Stimulated activated CD4-positive, alpha-beta T cell treated with anti-CD3 and anti-CD28 coated beads, Interleukin-2, amount 100 ng/mL, for 24 hours (primary cell): ENCODE results near the gene PCSK6.
A peak's percentile ranks its signal among the peaks of the same experiment; 100 is the strongest.

ENCODE experiments used
- DNase-seq, 2 donors: peaks; one replicate each; pipeline ENCODE4 v3.0.0-alpha.2; 2020

The PCSK6 gene

GRCh38 chr15:101351736-101352135 lies 137.8 kb downstream of the PCSK6 start:
- no peak for DNase-seq

- DNase-seq, result no peak
These were observed 140.2 kb downstream of the PCSK6 start for GRCh38 chr15:101349047-101349951.

DNA sequence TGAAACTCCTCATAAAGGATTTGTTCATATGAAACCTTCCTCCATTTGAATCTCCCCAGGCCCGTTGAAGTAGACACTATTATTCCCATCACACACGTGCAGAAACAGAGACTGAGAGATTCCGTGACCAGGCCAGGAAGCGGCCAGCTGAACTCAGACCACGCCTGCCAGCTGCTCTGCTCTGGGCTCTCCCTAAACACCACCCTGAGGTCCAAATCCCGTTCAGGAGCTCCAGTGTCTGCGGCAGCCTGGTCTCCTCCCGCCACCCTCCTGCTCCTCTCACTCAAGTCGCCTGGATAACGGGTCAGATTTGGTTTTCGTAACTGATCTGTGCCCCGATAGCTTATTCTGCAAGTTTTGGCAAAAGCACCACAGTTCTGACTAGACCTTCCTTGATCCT lies 140.9 kb downstream of the PCSK6 start:
- no peak for DNase-seq

GRCh38 chr15:101348015-101348414 lies 141.5 kb downstream of the PCSK6 start:
- no peak for DNase-seq

GRCh38 chr15:101347454-101347853 lies 142.1 kb downstream of the PCSK6 start:
- DNase-seq, result no peak

DNA sequence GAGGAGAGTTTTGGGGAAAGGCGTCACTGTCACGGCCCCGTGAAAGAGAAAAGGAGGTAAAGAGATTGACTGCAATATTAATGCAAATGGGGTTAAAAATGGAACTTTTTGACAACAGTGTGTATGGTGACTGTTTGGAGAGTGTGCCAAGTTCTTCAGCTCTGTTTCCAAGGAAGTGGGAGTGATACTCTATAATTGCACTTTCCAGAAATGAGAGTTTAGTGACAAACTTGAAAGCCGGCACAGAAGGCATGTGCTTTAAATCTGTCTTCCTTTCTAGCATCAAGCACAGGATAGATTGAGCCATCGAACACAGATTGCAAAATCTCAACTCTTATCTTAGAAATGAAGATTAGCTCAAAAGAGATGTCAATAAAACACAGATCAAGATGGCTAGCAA lies 142.6 kb downstream of the PCSK6 start:
- no peak for DNase-seq

- no peak for DNase-seq
These were observed 147.5 kb downstream of the PCSK6 start for GRCh38 chr15:101342056-101342455.

GRCh38 chr15:101338502-101339057 lies 150.9 kb downstream of the PCSK6 start:
- DNase-seq, result no peak

GRCh38 chr15:101337976-101338375 lies 151.5 kb downstream of the PCSK6 start:
- DNase-seq, result no peak

- peak; percentile 48 to 57 for DNase-seq
These were observed 155.4 kb downstream of the PCSK6 start for GRCh38 chr15:101333907-101334789.

- no peak for DNase-seq
These were observed 157.4 kb downstream of the PCSK6 start for GRCh38 chr15:101332061-101332467.

- DNase-seq, result no peak
These were observed 159.6 kb downstream of the PCSK6 start for GRCh38 chr15:101329867-101330380.

DNA sequence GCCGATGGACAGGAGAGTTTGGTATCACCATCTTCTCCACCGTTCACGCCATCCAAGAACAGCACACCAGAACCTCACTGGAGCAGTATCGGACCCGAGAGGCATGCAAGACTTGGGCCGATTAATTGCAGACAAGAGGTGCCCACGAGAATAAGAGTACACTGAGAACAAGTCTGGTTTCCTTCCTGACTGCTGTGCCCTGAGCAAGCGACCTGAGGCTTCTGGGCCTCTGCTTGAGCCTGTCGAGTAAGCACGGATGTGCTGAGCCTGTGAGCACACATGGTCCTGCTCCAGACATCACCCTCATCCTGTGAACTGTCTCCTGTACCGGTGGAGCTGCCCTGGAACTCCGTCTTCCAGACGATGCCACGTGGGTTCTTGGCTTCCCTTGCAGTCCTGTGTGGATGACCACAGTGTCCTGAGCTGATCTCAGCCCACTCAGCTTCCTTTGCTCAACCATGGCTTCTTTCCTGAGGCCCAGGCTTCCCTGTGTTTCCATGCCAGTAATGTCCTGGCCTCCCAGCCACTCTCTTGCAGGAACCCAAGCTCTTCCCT lies 160.1 kb downstream of the PCSK6 start:
- no peak for DNase-seq

GRCh38 chr15:101328001-101328400 lies 161.5 kb downstream of the PCSK6 start:
- no peak for DNase-seq

DNA sequence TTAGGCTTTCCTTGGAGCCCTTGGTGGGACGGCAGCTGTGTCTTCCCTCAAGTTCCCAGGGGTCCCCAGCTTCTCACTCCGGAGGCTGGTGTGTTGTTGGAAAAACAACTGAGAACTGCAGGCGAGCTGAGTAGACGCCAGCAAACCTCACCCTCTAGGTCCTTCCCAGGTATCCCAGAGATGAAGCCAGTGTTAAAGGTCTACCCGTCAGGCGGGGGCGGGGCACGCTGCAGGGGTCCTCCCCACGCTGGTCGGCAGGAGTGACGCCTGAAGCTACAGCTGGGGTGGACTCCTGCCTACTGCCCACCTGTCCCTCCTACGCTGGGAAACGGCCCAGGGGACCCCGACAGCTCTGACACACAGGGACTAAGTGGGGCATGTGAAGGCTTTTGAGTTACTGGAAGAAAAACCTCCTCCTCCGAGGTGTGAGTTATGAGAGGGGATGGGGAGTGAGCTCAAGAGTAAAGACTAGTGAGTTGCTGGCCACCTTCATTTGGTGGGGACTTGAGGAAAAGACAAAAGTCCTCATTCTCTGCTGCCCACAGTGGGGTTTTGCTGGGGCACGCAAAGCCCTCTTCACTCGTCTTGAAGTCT lies 162.3 kb downstream of the PCSK6 start:
- peak in 1 of 2 donors; percentile 15 for DNase-seq

DNA sequence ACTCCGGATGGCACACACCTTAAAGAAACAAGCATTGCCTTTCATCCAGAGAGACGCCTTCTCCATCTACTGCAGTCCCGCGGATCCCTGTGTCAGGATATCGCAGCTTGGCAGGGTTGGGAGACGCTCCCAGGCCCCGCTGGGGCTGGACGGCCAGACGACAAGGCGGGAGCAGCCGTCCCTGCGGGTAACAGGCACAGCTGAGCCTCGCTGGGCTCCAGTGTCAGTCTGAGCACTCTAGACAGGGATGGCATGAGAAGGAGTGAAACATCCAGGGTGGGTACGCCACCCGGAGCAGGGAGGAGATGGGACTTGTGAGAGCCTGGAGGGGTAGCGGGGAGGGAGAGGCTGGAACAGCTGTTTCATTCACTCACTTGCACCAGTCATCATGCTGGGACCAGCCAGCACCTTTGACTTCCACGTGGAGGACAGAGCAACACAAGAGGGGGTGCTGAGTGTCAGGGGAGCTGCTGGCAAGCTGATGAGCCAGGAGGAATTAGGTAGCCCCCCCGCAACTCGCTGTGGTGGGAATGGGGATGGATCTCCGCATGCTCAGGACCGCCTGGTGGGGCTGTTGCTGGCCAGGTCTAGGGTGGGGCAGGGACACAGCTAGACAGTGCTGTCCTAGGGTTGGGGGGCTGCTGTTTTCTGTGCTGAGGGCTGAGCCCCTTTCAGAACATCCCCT lies 162.9 kb downstream of the PCSK6 start:
- DNase-seq, result no peak

DNA sequence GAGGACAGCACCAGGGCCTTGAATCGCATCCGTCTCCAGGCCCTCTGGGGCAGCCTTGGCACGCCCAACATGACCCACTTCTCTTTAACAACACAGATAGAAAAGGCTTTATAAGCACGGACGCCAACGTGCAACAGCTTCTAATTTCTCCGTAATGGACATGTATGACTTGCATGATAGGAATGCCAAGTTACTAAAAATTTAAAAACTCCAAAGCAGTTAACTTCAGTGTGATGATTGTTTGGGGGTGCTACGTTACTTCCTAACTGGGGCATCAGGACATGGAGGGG lies 163.5 kb downstream of the PCSK6 start:
- DNase-seq, result no peak

- DNase-seq, result no peak
These were observed 164.1 kb downstream of the PCSK6 start for GRCh38 chr15:101325263-101326025.

DNA sequence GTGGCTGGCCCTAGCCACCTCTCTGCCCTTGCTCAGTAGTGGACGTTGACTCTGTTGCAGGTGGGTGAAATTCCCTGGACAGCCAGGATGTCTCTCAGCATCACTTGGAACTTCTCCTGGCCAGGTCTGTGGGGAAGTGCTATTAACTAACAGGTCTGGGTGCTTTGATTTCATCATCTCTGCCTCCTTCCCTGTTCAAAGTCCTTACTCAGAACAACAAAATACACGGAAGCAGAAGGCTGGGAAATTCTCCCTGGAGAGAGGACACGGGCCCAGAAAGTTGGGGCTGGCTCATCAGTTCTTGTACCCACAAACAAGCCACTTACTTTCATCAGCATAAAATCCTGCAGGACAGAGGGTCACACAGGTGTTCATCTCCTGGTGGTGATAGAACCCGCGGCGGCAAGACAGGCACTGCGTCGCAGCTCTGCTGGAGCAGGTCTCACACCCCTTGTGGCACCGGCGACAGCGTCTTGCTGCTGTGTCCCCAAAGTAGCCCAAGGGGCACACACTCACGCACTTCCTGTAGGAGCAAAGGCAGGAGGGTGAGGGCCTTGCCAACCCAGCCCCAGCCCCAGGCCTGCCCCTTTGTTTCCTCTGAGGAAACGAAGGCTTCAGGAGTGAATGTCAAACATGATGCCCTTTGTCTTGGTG lies 164.9 kb downstream of the PCSK6 start:
- DNase-seq, result no peak

GRCh38 chr15:101323793-101324523 lies 165.5 kb downstream of the PCSK6 start:
- no peak for DNase-seq
